ENCODE measurements around the gene GALK1.
A peak's percentile ranks its signal among the peaks of the same experiment; 100 is the strongest.

Gene GALK1

GRCh38 chr17:75776386-75777295 is 11.6 kb upstream of the GALK1 start:
- no peak for ATAC-seq
- H3K36me3 Mint-ChIP-seq: peaks cover 33% of the 10 kb centered on the region

GRCh38 chr17:75774991-75775668 is 10.1 kb upstream of the GALK1 start:
- peaks cover 33% of the 10 kb centered on the region for H3K36me3 Mint-ChIP-seq
- H3K4me1 Mint-ChIP-seq: peaks cover 40% of the 10 kb centered on the region
- no peaks in the 10 kb centered on the region for H3K9me3 Mint-ChIP-seq
- H3K27ac Mint-ChIP-seq: no peak overlapping the region
- no peak overlapping the region for H3K4me3 Mint-ChIP-seq
- ATAC-seq: no peak
- no peaks in the 10 kb centered on the region for H3K27me3 Mint-ChIP-seq

More at GRCh38 chr17:75776386-75777295, 11.6 kb upstream of the GALK1 start:
- Mint-ChIP-seq H3K9me3 (no peaks in the 10 kb centered on the region), H3K4me1 (peaks cover 40% of the 10 kb centered on the region), H3K4me3 (peak overlapping the region; percentile 60), H3K27me3 (no peaks in the 10 kb centered on the region), H3K27ac (peak overlapping the region; percentile 96)

- H3K27ac Mint-ChIP-seq: no peak overlapping the region
- no peak overlapping the region for H3K4me3 Mint-ChIP-seq
- H3K4me1 Mint-ChIP-seq: peaks cover 35% of the 10 kb centered on the region
- H3K36me3 Mint-ChIP-seq: peaks cover 29% of the 10 kb centered on the region
- H3K9me3 Mint-ChIP-seq: no peaks in the 10 kb centered on the region
- ATAC-seq: no peak
- no peaks in the 10 kb centered on the region for H3K27me3 Mint-ChIP-seq
Measured at GRCh38 chr17:75774471-75774990, 9.5 kb upstream of the GALK1 start.

- H3K27me3 Mint-ChIP-seq: no peaks in the 10 kb centered on the region
- H3K27ac Mint-ChIP-seq: no peak overlapping the region
- H3K9me3 Mint-ChIP-seq: no peaks in the 10 kb centered on the region
- peaks cover 35% of the 10 kb centered on the region for H3K4me1 Mint-ChIP-seq
- H3K4me3 Mint-ChIP-seq: no peak overlapping the region
- peaks cover 23% of the 10 kb centered on the region for H3K36me3 Mint-ChIP-seq
- no peak for ATAC-seq
Measured at GRCh38 chr17:75773808-75774470, 8.9 kb upstream of the GALK1 start.

- no peak for ATAC-seq
- no peak overlapping the region for H3K4me3 Mint-ChIP-seq
- no peaks in the 10 kb centered on the region for H3K9me3 Mint-ChIP-seq
- peaks cover 29% of the 10 kb centered on the region for H3K4me1 Mint-ChIP-seq
- H3K36me3 Mint-ChIP-seq: peaks cover 17% of the 10 kb centered on the region
- H3K27me3 Mint-ChIP-seq: no peaks in the 10 kb centered on the region
- no peak overlapping the region for H3K27ac Mint-ChIP-seq
Measured at GRCh38 chr17:75773121-75773807, 8.3 kb upstream of the GALK1 start.

- Mint-ChIP-seq H3K4me1 (peaks cover 13% of the 10 kb centered on the region), H3K27ac (no peak overlapping the region), H3K36me3 (peaks cover under 1% of the 10 kb centered on the region), H3K9me3 (no peaks in the 10 kb centered on the region), H3K4me3 (no peak overlapping the region), H3K27me3 (no peaks in the 10 kb centered on the region)
- ATAC-seq: no peak
Measured at GRCh38 chr17:75771334-75772281, 6.6 kb upstream of the GALK1 start.

GRCh38 chr17:75769536-75769935 is 4.5 kb upstream of the GALK1 start:
- ATAC-seq: no peak
- peaks cover 8% of the 10 kb centered on the region for H3K4me1 Mint-ChIP-seq
- H3K4me3 Mint-ChIP-seq: no peak overlapping the region
- no peak overlapping the region for H3K27ac Mint-ChIP-seq
- H3K36me3 Mint-ChIP-seq: no peaks in the 10 kb centered on the region
- H3K9me3 Mint-ChIP-seq: no peaks in the 10 kb centered on the region
- H3K27me3 Mint-ChIP-seq: no peaks in the 10 kb centered on the region

- Mint-ChIP-seq H3K27me3 (no peaks in the 10 kb centered on the region), H3K4me1 (peaks cover 24% of the 10 kb centered on the region), H3K36me3 (no peaks in the 10 kb centered on the region), H3K27ac (no peak overlapping the region), H3K9me3 (no peaks in the 10 kb centered on the region), H3K4me3 (no peak overlapping the region)
- ATAC-seq: no peak
Measured at GRCh38 chr17:75767881-75768280, 2.9 kb upstream of the GALK1 start.

GRCh38 chr17:75765981-75766380 is 989 bp upstream of the GALK1 start:
- peaks cover 31% of the 10 kb centered on the region for H3K4me1 Mint-ChIP-seq
- H3K27ac Mint-ChIP-seq: peak overlapping the region; percentile 82
- peak overlapping the region; percentile 6 for H3K4me3 Mint-ChIP-seq
- no peak for ATAC-seq
- H3K27me3 Mint-ChIP-seq: no peaks in the 10 kb centered on the region
- peaks cover 8% of the 10 kb centered on the region for H3K36me3 Mint-ChIP-seq
- H3K9me3 Mint-ChIP-seq: no peaks in the 10 kb centered on the region

- Mint-ChIP-seq H3K9me3 (no peaks in the 10 kb centered on the region), H3K27ac (peak overlapping the region; percentile 82), H3K36me3 (peaks cover 8% of the 10 kb centered on the region), H3K4me3 (peak overlapping the region; percentile 82), H3K27me3 (no peaks in the 10 kb centered on the region), H3K4me1 (peaks cover 31% of the 10 kb centered on the region)
- ATAC-seq: no peak
Measured at GRCh38 chr17:75764417-75764710, 628 bp downstream of the GALK1 start.

- Mint-ChIP-seq H3K9me3 (no peaks in the 10 kb centered on the region), H3K4me3 (peak overlapping the region; percentile 82), H3K27ac (peak overlapping the region; percentile 82), H3K4me1 (peaks cover 31% of the 10 kb centered on the region), H3K36me3 (peaks cover 14% of the 10 kb centered on the region), H3K27me3 (no peaks in the 10 kb centered on the region)
- ATAC-seq: no peak
Measured at GRCh38 chr17:75763613-75764416, 1.2 kb downstream of the GALK1 start.

GRCh38 chr17:75763269-75763607 is 1.8 kb downstream of the GALK1 start:
- H3K4me1 Mint-ChIP-seq: peaks cover 31% of the 10 kb centered on the region
- no peak for ATAC-seq
- H3K36me3 Mint-ChIP-seq: peaks cover 17% of the 10 kb centered on the region
- H3K4me3 Mint-ChIP-seq: peak overlapping the region; percentile 15
- H3K27ac Mint-ChIP-seq: no peak overlapping the region
- no peaks in the 10 kb centered on the region for H3K9me3 Mint-ChIP-seq
- H3K27me3 Mint-ChIP-seq: no peaks in the 10 kb centered on the region

- ATAC-seq: no peak
- H3K4me1 Mint-ChIP-seq: peaks cover 31% of the 10 kb centered on the region
- H3K36me3 Mint-ChIP-seq: peaks cover 17% of the 10 kb centered on the region
- no peaks in the 10 kb centered on the region for H3K9me3 Mint-ChIP-seq
- H3K27me3 Mint-ChIP-seq: no peaks in the 10 kb centered on the region
- H3K4me3 Mint-ChIP-seq: peak overlapping the region; percentile 15
- no peak overlapping the region for H3K27ac Mint-ChIP-seq
Measured at GRCh38 chr17:75762513-75763268, 2.3 kb downstream of the GALK1 start.
